HG02763 (cell line): ENCODE measurements around the gene SAMHD1.
"Not testable (repeated sequence)": the region's sequence is repeated elsewhere in the genome, so short reads cannot be mapped to it uniquely, and the experiment has no call there.

Experiments
- ATAC-seq: cut with Tn5 transposase; IDR thresholded peaks from one replicate; pipeline ENCODE4 v1.9.1; 2021; ENCODE audit warnings: mild to moderate bottlenecking, moderate library complexity; ENCODE audit not compliant: unreplicated experiment

Gene SAMHD1

DNA sequence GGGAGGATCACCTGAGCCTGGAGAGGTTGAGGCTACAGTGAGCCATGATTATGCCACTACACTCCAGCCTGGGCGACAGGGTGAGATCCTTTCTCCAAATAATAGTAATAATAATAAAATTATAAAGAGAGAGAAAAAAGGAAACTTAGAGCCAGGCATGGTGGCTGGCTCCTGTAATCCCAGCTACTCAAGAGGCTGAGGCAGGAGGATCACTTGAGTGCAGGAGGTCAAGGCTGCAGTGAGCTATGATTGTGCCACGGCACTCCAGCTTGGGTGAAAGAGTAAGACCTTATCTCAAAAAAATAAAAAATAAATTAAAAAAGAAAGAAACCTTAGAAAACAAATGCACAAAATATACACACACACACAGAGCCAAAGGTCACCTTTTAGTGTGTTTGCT is 5.2 kb upstream of the SAMHD1 start:
- no peak for ATAC-seq

GRCh38 chr20:36956016-36956415 is 4.5 kb upstream of the SAMHD1 start:
- ATAC-seq, result no peak

- ATAC-seq, result no peak
These were observed 651 bp upstream of the SAMHD1 start for GRCh38 chr20:36951979-36952738.

- no peak for ATAC-seq
These were observed 902 bp downstream of the SAMHD1 start for GRCh38 chr20:36950414-36951197.

DNA sequence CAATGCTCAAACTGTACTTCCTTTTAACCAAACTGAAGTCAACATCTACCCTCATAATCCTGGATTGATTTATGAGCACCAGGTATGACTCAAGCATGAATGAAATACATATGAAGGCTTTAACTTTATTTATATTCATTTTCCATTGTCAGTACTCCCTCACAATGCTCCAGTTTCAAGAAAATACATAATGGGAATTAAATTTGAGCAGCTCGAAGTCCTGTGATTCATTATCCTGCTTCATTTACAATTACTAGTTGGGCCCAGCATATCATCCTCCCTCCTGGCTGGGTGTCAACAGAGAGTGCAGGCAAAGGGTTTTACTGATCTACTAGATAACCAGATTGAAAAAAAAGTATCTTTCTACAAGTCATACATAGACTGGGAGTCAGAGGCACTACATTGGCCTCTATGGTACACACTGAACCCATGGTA is 10.1 kb downstream of the SAMHD1 start:
- no peak for ATAC-seq

GRCh38 chr20:36937402-36937770 is 14.1 kb downstream of the SAMHD1 start:
- no peak for ATAC-seq

- ATAC-seq, result not testable (repeated sequence)
These were observed 14.6 kb downstream of the SAMHD1 start for GRCh38 chr20:36936761-36937401.

DNA sequence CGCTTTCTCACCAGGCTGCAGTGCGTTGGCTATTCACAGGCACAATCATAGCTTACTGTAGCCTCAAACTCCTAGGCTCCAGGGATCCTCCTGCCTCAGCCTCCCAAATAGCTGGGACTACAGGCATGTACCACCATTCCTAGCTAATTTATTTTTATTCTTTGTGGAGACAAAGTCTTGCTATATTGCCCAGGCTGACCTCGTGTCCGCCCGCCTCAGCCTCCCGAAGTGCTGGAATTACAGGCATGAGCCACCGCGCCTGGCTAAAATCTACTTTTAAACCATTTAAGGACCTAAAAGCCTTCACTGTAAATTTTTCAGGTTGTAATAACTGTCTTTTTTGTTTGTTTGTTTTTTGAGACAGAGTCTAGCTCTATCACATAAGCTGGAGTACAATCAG is 15.2 kb downstream of the SAMHD1 start:
- ATAC-seq, result no peak

DNA sequence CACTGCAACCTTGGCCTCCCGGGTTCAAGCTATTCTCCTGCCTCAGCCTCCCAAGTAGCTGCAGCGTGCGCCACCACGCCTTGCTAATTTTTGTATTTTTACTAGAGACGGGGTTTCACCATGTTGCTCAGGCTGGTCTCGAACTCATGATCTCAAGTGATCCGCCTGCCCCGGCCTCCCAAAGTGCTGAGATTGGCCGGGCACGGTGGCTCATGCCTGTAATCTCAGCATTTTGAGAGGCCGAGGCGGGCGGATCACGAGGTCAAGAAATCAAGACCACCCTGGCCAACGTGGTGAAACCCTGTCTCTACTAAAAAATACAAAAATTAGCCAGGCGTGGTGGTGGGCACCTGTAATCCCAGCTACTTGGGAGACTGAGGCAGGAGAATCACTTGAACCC is 17.9 kb downstream of the SAMHD1 start:
- not testable (repeated sequence) for ATAC-seq

- ATAC-seq, result no peak
These were observed 18.8 kb downstream of the SAMHD1 start for GRCh38 chr20:36932476-36933426.

- not testable (repeated sequence) for ATAC-seq
These were observed 19.4 kb downstream of the SAMHD1 start for GRCh38 chr20:36932067-36932466.

GRCh38 chr20:36929691-36930090 is 21.8 kb downstream of the SAMHD1 start:
- ATAC-seq, result no peak

- no peak for ATAC-seq
These were observed 22.2 kb downstream of the SAMHD1 start for GRCh38 chr20:36929290-36929689.

- ATAC-seq, result no peak
These were observed 23.8 kb downstream of the SAMHD1 start for GRCh38 chr20:36927704-36928103.

GRCh38 chr20:36926653-36927200 is 24.8 kb downstream of the SAMHD1 start:
- no peak for ATAC-seq

DNA sequence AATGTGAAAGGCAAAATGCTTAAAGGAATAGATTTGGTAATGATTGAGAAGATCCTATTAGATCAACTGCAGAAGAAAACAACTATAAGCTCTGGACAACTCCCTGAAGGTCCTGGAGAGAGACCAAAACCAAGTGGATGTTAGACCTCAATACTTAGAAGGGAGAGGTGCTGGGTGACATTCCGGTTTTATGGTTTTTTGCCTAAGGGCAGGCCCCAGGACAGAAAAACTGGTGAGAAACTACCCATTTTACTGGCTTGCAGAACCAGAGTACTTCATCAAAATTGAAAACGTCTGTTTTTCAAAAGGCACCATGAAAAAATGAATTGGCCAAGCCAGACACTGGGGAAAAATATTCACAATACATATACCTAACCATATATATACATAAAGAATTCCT is 26.3 kb downstream of the SAMHD1 start:
- ATAC-seq, result no peak

- ATAC-seq, result no peak
These were observed 27.1 kb downstream of the SAMHD1 start for GRCh38 chr20:36924167-36925045.

GRCh38 chr20:36920334-36920730 is 31.2 kb downstream of the SAMHD1 start:
- ATAC-seq, result no peak

DNA sequence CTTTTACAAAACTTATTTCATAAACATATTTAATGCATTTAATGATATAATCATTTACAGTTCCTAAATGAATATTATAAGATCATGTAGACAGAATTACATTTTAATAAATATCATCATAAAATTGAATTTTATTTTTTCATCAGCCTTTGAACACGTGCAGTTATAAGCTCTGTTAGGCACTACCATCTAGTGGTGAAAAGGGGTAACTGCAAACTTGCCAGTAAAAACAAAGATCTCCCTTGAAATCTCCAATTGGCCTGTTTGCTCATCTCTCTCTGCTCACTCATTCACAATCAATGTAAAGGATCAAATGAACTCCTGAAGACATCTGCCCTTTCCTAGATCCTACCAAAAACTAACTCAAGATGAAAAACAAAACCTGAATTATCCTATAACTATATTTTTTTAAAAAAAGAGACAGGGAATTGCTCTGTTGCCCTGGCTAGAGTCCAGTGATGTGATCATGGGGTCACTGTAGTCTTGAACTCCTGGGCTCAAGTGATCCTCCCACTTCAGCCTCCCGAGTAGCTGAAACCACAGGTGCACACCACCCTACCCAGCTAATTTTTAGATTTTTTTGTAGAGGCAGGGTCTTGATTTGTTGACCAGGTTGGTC is 31.7 kb downstream of the SAMHD1 start:
- no peak for ATAC-seq
